Measurements from ENCODE around the gene BTNL9. TPM values are rescaled to one million over a fixed set of nuclear protein-coding genes. Genes with fewer than 3 reads are reported as not detected.
"Not testable (repeated sequence)": the region's sequence is repeated elsewhere in the genome, so short reads cannot be mapped to it uniquely, and the experiment has no call there.

The BTNL9 gene
- total RNA-seq, 4 donors from 2014 or later: 42.0 to 649 (median 160) TPM

DNA sequence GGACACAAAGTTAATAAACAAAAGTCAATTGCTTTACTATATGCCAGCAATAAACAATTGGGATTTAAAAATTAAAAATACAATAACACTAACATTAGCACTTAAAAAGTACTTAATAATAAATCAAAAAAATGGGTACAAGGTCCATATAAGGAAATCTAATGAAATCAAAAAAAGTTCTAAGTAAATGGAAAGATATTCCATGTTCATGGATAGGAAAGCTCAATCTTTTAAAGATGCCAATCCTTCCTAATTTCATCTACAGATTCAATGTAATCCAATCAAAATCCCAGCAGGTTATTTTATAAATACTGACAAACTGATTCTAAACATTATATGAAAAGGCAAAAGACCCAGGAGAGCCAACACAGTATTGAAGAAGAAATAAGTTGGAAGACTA lies 41.9 kb downstream of the BTNL9 start:
- TF ChIP-seq, protein P1, sequence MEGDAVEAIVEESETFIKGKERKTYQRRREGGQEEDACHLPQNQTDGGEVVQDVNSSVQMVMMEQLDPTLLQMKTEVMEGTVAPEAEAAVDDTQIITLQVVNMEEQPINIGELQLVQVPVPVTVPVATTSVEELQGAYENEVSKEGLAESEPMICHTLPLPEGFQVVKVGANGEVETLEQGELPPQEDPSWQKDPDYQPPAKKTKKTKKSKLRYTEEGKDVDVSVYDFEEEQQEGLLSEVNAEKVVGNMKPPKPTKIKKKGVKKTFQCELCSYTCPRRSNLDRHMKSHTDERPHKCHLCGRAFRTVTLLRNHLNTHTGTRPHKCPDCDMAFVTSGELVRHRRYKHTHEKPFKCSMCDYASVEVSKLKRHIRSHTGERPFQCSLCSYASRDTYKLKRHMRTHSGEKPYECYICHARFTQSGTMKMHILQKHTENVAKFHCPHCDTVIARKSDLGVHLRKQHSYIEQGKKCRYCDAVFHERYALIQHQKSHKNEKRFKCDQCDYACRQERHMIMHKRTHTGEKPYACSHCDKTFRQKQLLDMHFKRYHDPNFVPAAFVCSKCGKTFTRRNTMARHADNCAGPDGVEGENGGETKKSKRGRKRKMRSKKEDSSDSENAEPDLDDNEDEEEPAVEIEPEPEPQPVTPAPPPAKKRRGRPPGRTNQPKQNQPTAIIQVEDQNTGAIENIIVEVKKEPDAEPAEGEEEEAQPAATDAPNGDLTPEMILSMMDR (IDR thresholded peaks at IDR 0.05): no peak
- ATAC-seq (ENCODE audit: low FRiP score): no peak

GRCh38 chr5:181084621-181085195 lies 44.6 kb downstream of the BTNL9 start:
- DNase-seq (ENCODE audit: low spot score): no peak
- TF ChIP-seq, protein P1 (IDR thresholded peaks at IDR 0.05): no peak
- no peak for ATAC-seq (ENCODE audit: low FRiP score)

More for the DNA sequence above, 41.9 kb downstream of the BTNL9 start:
- no peak for DNase-seq (ENCODE audit: low spot score)

GRCh38 chr5:181086026-181086883 lies 46.2 kb downstream of the BTNL9 start:
- DNase-seq (ENCODE audit: low spot score) (no peak), ATAC-seq (ENCODE audit: low FRiP score) (no peak)
- TF ChIP-seq, protein P1 (IDR thresholded peaks at IDR 0.05): no peak

- TF ChIP-seq, protein P1 (IDR thresholded peaks at IDR 0.05): no peak
- no peak for ATAC-seq (ENCODE audit: low FRiP score)
- DNase-seq (ENCODE audit: low spot score): no peak
Observed at GRCh38 chr5:181086884-181087205, 46.8 kb downstream of the BTNL9 start.

GRCh38 chr5:181087309-181087708 lies 47.2 kb downstream of the BTNL9 start:
- ATAC-seq (ENCODE audit: low FRiP score) (no peak), DNase-seq (ENCODE audit: low spot score) (no peak)
- TF ChIP-seq, protein P1 (IDR thresholded peaks at IDR 0.05): no peak

DNA sequence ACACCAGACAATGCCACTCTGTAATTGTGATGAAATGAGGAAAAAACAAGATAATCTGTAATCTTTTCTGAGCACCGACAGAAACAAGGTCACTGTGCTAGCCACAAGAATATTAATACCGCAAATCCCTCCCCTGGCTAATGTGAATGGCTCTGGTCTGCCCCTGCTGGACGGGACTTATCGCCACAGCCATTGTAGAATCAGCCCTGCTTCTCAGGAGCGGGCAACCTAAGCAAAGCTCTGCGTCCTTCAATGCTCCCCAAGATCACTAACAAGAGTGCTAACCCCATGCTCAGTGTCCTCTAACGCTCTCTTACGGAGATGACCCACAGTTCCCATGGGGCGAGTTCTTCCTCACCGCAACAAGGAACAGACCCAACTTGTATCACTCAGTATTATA lies 48.2 kb downstream of the BTNL9 start:
- ATAC-seq (ENCODE audit: low FRiP score) (no peak), DNase-seq (ENCODE audit: low spot score) (no peak)
- TF ChIP-seq, protein P1 (IDR thresholded peaks at IDR 0.05): no peak

DNA sequence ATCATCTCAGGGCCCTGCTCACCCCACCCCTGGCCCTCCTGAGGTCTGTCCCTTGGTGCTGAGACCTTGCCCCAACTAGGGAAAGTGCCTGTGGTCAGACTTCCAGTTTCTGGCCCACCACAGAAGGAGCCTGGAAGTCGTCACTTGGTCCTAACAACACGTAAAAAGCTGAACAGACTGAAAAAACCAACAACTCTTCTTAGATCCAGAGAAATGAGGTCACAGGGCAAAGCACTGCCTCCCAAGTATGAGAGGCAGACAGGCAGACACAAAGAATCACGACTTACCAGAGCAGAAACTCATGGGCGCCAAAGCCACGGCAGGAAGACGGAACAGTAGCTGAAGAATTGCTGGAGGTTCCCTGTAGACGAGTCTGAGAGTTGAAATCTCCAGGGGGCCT lies 52.4 kb downstream of the BTNL9 start:
- TF ChIP-seq, protein P1 (IDR thresholded peaks at IDR 0.05): no peak
- DNase-seq (ENCODE audit: low spot score) (no peak), ATAC-seq (ENCODE audit: low FRiP score) (no peak)

- not testable (repeated sequence) for ATAC-seq (ENCODE audit: low FRiP score)
Observed at GRCh38 chr5:181095162-181095561, 55.1 kb downstream of the BTNL9 start.

DNA sequence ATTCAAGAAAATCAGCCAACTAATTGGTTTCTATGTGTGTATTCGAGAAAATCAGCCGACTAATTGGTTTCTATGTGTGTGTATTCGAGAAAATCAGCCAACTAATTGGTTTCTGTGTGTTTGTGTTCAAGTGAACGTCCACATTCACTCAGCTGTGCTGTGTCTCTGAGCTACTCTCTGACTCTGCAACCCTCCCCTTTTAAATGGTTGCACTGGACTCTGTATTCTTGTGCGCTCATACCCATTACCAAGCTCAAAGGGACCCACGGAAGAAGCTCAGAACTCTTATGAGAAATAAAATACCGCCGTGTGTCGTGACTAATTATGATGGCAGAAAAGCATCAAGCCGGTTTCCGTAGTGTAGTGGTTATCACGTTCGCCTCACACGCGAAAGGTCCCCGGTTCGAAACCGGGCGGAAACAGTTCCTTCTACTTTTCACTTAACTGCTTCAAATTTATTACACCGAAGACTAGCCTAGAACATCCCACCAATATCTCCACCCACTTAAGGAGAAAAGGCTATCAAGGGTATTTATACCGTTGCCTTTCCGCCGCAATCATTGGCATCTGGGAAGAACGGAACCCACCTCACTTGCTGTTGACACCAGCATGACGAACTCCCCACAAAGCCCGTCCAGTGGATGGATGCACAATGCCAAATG lies 56.8 kb downstream of the BTNL9 start:
- ATAC-seq (ENCODE audit: low FRiP score); DNase-seq (ENCODE audit: low spot score): not testable (repeated sequence)

More at GRCh38 chr5:181095162-181095561, 55.1 kb downstream of the BTNL9 start:
- not testable (repeated sequence) for DNase-seq (ENCODE audit: low spot score)

- not testable (repeated sequence) for ATAC-seq (ENCODE audit: low FRiP score); DNase-seq (ENCODE audit: low spot score)
Observed at GRCh38 chr5:181097383-181097753, 57.3 kb downstream of the BTNL9 start.

Data from omental fat pad (tissue), 4 donors.